Fibroblast of skin of right biceps (primary cell): ENCODE results near the gene TNC.
A peak's percentile ranks its signal among the peaks of the same experiment; 100 is the strongest.

Experiments used
- DNase-seq: peaks from one replicate; pipeline ENCODE4 v3.0.0-alpha.2; 2013

TNC gene

DNA sequence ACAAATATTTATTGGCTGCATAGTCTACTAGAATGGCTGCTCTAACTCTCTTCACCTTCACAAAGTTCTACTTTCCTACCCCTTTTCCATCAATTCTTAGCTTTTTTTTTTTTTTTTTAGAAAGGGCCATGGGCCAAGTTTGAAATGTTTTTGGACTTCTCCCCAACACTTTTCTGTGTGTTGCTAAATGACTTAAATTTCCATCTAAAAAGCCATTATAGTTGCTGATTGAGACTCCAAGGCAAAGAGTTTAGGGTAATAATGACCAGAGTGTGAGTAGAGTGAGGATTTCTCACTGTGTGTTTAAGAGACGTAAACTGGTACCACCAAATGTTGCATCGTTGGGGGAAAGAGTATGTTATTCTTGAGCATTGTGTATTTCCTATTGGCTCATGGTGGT, 24.4 kb downstream of the TNC start:
- no peak for DNase-seq

DNA sequence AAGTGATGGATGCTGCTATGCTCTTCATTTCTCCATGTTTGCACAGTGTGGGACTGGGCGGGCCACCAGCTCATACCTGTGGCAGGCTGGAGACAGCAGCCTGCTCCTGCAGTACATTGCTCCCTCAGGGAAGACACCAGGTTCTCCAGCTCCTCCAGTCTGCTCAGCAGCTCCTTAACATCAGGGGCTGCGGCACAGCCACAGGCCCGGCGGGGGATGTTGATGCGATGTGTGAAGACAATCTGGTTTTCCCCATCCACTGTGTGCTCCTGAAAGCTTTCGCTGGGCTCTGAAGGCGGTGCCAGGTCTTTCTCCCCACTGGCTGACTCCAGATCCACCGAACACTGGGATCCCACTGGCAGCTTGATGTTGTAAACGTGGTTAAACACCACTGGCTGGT, 27.5 kb downstream of the TNC start:
- no peak for DNase-seq

DNA sequence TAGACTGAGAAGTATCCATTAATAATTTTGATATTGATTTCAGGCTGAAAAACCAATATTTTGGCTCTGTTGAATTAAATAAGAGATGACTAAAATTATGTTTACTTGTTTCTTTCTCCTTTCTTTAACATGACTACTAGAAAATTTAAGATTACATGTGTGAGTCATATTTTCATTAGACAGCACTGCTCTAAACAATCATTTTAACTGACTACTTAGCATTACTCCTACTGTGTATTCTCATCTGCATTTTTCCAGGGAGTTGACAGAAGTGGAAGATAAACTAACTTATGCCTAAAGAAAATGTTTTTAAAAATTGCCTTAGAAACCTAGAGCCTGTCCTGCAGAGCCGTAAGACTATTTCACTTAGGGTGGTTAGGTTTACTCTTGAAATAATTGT, 29.1 kb downstream of the TNC start:
- no peak for DNase-seq

DNA sequence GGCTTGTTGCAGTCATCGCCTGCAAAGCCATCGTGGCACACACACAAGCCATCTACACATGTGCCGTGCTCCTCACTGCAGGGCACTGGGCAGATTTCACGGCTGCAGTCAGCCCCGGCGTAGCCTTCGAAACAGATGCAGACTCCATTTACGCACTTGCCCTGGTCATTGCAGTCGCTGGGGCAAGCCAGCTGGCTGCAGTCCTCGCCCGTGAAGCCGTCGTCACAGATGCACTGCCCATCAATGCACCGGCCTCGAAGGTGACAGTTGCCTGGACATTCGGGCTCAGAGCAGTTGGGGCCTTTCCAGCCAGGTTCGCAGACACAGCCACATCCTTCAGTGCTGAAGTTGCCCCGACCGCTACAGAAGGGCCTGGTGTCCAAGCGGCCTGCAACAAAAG, 31.1 kb downstream of the TNC start:
- DNase-seq = no peak

DNA sequence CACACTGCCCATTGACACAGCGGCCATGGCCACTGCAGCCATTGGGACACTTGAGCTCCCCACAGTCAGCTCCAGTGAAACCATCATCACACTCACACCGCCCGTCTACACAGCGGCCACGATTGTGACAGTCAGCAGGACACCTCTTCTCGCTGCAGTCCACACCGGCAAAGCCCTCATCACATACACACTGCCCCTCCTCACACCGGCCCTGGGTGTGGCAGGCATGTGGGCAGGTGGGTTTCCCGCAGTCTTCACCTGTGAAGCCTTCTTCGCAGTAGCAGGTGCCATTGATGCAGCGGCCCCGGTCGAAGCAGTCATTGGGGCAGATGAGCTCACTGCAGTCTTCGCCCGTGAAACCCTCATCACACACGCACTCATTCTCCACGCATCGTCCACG, 31.5 kb downstream of the TNC start:
- no peak for DNase-seq

DNA sequence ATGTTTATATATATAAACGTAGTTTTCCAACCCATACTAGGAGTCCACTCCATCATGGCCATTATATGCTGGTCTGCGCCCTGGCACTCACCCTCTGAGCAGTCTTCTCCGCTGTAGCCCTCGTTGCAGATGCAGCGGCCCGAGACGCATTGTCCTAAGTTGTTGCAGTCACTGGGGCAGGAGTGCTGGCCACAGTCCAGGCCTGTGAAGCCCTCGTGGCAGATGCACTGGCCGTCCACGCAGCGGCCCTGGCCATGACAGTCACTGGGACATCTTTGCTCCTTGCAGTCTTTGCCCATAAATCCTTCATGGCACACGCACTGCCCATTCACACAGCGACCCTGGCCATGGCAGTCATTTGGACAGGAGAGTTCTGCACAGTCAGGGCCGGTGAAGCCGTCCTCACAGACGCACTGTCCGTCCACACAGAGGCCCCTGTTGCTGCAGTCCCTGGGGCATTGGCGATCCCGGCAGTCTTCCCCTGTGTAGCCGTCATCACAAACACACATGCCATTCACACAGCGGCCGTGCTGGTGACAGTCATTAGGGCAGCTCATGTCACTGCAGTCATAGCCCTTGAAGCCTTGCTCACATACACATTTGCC, 32.1 kb downstream of the TNC start:
- DNase-seq = no peak

DNA sequence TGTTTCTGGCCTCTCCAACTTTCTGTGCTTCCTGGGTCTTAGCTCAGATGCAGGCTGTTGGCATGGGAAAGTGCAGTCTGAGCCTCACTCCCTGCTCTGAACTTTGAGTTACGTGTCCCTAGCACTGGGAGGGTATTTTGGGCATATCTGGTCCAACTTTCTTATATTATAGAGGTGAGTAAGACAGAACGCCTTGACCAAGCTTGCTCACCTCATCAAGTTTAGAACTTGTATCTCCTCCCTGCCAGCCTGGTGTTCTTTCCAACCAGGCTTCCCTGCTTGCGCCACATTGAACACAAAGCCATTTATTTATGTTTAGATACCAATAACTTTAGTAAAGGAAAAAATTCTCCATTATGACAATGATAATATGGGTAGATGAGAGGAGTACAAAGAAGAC, 33.2 kb downstream of the TNC start:
- DNase-seq = no peak

DNA sequence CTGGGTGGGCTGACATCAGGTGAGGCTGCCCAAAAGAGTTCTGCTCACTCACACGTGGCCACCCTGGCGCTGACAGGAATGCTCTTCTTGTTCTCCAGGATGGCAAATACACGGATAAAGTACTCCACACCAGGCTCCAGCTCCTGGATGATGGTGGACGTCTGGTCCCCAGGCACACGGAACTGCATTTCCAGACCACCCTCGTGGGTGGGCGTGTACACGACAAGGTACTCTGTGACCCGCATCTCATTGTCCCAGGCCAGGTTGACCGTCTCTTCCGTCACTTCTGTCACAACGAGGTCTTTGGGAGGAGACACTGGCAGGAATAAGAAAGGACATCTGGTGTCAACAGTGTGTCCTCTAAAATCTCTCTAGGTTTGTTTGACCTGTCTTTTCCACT, 33.8 kb downstream of the TNC start:
- DNase-seq = no peak

DNA sequence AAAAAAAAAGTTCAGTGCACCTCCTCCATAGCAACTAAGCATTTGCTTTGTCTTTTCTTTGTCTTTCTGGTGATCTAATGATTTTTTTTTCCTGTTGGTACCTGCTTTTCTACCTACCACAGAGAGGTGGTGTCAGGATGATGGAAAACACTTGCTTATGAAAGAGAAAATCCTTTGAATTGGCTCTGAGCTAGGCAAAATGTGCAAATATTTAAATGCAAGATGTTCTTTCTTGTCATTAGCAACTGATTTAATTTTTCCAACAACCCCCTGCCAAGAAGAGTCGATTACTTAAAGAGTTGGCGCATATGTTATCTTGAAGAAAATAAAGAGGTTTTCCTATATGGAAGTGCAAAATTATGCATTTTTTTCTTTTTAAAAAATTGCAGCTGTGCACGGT, 37.7 kb downstream of the TNC start:
- no peak for DNase-seq

DNA sequence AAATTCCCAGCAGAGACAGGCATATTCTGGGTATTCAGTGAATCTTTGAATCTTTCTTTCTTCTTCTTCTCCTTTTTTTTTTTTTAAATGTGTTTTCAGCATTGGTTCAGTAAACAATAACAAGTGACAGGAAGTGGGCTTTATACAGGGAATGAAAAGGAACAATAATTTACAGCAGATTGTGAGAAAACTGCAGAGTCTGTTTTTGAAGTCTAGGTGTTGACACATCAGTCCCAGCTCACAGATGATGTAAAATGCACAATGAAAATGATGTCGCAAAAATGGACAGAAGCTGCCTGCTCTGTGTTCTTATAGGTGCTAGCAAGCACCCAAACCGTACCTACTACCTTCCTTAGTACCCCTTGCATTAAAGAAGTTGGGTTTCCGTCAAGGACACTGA, 38.8 kb downstream of the TNC start:
- no peak for DNase-seq

DNA sequence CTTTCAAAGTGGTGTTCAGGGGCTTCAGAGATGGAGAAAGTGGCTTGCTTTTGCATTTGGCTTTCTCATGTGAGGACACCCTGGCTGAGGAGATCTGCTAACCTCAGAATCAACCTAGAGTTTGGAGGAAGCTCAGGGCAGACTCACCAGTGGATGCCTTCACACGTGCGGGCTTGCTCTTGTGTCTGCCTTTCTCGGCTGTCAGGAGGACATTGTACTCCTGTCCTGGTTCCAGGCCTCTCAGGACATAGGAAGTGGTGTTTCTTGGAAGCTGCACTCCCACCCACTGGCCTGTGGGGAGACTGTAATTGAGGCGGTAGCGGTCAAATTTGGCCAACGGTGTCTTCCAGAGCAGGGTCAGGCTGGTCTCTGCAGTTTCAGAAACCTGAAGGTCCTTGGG, 44.5 kb downstream of the TNC start:
- DNase-seq = no peak

DNA sequence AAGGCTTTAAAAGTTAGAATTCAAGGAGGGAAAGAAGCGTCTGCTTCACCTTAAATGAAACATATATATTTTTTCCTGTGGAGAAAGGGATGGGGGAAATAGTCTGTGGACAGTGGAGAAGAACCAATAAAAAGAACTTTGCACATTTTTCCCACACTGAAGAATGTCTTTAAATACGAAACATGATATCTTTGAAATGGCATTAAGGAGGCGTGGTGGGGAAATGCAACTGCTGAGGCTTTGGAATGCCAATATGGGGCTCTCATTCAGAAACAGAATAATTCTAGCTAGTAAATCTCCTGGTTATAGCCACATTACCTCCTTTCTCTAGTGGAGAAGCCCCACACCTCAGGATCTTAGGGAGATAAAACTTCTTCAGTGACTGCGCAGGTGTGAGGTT, 46.8 kb downstream of the TNC start:
- DNase-seq = peak; percentile 20

DNA sequence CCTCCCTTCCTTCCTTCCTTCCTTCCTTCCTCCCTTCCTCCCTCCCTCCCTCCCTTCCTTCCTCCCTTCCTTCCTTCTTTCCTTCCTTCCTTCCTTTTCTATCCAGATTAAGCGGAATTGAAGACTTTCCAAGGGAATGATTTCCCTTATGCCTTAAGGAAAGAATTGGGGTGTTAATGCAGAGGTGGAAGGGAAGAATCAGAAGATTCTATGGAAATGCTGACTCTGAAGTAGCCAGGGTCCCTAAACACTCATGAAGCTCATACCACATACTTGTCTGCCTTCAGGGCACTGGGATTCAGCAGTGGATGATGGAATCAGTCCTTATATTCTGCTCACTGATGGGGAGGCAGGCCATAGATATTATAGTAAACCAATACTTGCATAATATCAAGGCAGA, 48.2 kb downstream of the TNC start:
- no peak for DNase-seq

DNA sequence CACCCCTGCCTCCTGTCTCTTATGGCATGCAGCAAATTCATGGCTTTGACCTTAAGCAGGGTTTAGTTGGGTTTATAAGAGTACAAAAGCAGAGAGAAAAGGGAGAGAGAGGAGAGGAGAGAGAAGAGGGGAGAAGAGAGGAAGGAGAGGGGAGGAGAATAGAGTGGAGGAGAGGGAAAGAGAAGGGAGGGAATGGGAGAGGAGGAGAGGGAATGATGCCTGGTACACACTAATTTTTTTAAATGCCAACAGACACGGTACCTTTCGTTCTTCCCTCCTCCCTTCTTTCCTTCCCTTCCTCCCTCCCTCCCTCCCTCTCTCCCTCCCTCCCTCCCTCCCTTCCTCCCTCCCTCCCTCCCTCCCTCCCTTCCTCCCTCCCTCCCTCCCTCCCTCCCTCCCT, 48.7 kb downstream of the TNC start:
- no peak for DNase-seq

DNA sequence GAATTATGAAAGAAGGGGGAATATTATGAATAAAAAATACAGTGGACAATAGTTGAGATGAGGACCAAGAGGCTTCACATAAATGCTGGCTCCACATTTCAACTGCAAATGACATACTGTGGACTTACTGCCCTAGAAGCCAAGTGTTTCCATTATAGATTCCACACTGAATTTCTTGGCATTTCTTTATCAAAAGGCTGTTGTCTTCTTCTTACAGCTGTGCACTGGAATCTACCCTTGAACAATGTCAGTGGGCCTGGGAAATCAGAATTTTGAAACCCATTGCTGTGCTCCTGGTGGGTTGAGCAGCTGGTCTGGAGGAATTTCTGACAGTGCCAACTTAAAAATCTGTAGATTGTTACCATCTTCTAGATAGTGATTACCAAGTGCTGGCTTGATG, 49.9 kb downstream of the TNC start:
- no peak for DNase-seq

DNA sequence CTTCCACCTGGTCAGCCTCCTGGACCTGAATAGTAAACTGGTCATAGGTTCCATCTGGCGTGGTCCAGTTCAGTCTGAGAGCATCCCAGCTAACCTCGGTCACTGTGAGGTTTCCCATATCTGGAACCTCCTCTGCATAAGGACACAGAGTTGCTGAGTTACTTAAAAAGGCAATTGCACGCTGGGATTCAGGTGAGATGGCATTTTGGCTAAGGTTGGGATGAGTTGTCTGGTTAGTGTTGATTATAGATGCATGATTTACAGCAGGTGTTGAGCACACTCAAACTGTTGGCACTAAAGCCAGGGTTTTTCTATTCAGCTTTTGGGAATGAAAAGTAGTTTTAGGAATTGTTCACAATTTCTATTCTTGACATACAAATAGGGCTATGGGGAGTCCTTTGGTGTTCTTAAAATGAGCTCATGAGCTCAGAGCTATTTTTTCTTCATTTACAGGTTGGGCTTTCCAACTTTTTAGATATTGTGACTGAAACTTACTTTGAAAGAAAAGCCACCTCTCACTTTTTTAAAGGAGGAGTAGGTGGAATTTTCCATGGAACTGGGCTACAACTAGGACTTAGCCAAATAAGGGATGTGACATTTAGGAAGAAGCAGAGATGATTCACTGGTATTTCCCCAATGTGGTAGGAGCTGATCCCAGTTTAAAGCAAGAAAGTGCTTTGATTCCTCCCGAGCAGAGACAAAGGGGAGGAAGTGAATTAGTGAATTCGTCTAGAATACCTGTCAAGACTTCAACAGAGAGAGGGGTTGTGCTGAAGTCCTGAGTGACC, 54.7 kb downstream of the TNC start:
- peak; percentile 66 for DNase-seq

DNA sequence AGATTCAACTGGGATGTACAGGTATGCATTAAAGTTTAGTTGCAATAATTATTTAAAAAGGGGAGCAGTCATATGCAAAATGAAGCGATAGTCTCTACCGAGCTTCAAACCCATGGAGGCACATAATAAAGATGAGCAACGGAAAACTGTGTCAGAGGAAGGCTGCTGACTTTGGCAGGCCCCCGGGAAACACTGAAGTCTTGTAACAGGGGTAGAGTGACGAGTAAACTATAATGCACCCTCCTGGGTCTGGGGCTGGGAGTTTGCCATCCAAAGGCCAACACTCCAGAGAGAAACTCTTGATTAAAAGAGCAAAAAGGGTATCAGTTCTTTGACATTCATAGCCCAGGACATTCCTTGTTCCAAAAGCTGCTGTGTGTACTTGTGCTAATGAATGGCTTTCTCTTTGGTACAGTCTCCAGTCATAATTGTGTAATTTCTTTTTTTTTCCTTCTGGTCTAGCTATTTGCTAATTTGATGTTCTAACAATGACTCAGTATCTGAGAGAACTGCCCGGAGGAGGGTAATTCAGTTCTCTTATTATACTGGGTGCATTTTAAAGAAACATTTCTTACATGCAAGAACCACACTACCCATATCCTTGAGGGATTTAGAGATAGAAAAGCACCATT, 59.2 kb downstream of the TNC start:
- peak; percentile 81 for DNase-seq

DNA sequence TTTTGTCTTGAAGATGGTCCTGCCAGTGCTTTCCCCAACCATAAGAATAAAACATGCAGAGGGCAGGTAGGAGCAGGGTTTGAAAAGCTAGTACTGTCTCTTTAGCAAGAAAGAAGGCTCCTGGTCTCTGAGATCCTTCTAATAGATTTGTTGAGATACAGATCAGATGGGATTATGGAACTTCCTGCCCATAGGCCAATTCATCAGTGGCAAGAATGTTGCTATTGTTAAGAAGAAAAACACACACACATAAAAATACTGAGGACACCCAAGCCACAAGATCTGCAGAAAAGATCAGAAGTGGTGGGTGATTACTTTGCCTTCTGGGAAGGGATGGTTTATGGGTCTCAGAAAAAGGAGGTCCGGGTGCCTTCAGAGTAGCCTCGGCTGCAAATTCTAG, 59.8 kb downstream of the TNC start:
- no peak for DNase-seq

DNA sequence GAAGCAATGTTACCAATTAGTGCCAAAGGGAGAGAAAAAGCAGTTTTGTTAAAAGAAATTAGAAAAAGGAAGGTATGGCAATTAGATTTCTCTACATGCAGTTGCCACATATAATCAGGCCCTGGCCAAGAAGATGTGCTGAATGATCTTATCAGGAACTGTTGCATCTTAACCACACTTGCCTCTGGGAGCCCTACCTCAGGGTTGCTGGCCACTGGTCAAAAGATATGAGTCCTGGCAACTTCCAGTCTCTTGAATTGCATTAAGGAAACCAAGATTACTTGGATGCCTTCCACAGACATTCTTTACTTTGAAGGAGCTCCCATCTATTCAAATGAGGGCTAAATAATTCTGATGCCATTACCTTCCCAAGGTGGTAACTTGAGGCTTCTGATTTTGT, 60.4 kb downstream of the TNC start:
- DNase-seq = peak; percentile 67

DNA sequence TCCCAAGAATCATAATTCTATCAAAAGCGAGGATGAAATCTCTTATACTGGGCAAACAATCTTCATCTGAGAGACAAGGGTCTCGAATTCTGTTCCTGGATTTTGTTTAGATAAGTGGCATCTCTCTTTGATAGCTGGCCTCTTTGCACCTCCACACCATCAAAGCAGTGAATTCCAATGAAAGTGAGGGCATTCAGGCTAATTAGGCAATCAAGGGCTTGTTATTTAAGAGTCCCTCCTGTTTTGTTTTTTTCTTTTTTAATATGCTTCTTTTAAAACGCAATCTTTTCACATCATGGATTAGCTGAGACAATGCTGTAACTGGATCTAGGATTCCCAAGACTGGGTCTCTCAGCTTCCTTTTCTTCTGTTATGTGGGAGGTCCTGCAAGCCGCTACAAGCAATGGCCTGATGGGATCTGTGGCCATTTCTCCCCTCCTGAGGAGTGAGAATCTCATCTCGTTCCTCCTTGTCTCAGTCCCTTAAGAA, 67.9 kb downstream of the TNC start:
- no peak for DNase-seq

DNA sequence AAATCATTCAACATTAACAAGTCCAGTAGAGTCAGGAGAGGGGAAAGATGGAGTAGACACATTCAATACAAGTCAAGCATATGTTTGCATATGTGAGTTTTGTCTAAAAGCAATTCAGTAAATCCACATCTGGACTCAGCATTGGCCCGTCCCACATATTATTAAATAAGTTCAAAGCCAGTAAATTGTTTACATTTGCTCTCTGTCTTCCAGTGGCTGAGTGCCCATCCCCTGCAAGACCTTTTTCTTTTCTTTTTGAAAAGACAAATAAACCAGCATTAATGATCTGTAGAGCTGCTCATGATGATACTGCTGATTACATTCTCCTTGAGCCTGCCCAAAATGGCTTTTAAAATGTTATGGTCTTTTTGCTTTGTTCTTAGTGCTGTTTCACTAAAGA, 71.1 kb downstream of the TNC start:
- no peak for DNase-seq

DNA sequence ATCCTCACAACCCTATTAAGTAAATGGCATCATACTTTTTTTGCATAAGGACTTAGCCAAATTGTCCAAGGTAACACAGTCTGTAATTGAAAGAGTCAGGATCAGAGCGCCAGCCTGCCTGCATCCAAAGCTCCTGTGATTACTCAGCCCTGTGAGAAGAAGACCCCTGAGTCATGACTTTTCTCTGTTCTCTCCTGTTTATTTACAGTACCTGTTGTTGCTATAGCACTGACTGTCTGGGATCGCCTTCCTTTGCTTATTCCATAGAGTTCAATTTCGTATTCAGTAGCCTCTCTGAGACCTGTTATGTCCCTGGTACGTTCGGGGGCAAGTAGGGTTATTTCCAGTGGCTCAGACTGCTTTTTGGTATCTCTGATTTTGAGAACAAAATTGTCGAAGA, 71.8 kb downstream of the TNC start:
- DNase-seq = no peak

DNA sequence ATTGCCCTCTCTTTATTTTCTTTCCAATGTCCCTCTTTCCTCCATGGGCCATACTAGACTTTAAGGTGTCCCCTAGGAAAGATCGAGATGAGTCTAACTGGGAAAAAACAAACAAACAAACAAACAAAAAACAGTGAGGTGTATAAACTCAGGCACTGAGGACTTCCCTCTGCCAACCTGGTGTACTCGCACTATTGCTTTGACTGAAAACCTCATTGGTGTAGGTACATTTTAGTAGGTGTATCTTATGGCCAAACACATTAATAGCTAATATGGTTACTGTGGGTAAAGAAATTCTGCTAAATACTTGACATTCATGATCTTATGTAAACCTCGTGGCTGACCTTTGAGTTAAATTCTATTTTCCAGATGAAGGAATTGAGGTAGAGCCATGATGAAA, 74.3 kb downstream of the TNC start:
- no peak for DNase-seq

DNA sequence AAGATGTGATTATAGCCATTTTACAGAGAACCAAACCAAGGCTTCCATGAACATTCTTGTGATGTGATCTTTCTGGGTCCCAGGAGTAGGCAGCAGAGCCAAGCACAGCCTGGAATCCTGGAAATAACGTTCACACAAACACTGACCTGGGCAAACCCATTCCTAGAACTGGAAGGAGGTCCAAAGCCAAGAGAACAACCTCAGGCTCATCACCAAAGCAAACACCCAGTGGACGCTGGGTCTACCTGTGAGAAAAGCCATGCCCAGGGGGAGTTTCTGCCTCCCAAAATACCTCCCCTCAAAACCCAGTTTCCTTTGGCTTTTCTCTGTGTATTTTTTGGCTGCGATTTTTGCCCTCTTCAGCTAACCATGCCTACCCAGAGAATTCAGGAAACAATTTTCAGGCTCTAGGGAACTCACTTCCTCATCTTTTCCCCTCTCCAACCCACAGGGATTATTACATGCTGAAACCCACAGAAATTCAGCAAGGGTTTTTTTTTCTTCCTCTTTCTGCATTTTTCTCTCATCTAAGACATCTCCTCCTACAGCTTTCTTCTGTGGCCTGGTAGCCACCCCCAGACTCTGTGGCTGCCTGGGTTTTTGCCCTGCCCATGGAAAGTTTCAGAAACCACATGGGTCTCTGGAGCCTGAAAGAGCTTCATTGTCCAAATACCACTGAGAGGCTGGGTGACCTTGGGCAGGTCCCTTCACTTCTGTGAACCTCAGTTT, 75.0 kb downstream of the TNC start:
- DNase-seq = peak; percentile 63
